AG04449 (cell line): ENCODE measurements around the gene ZBTB26.
"Not testable (repeated sequence)": the region's sequence is repeated elsewhere in the genome, so short reads cannot be mapped to it uniquely, and the experiment has no call there.

Experiments
- CTCF ChIA-PET: fragments of 350-600 bp; formaldehyde crosslinking; extraction: SDS; loops from one replicate; lab custom pipeline; 2021; ENCODE audit warnings: antibody characterized with exemption; lab: Yijun Ruan, JAX
- POLR2A ChIA-PET: fragments of 400-600, 350-600 bp; formaldehyde crosslinking; extraction: SDS; loops from one replicate; lab custom pipeline; 2020; ENCODE audit warnings: antibody characterized with exemption, inconsistent platforms; lab: Yijun Ruan, JAX
- DNase-seq: peaks from one replicate; pipeline ENCODE4 v3.0.0-alpha.2; 2010; ENCODE audit warnings: low read depth, low spot score
- H3K4me3 ChIP-seq: 2 replicates; pipeline ENCODE4 v1.5.1; 2011; ENCODE audit warnings: low read depth, mild to moderate bottlenecking, control low read depth, low read length
- CTCF ChIP-seq: IDR thresholded peaks from one replicate; pipeline ENCODE4 v1.5.1; 2011; ENCODE audit warnings: mild to moderate bottlenecking, moderate library complexity, low read length, control low read depth, inconsistent platforms; ENCODE audit not compliant: insufficient read depth; ENCODE audit errors: missing control alignments

ZBTB26 gene

GRCh38 chr9:122900791-122901190, 30.5 kb downstream of the ZBTB26 start:
- DNase-seq = no peak
- CTCF ChIA-PET = no interaction called here
- H3K4me3 ChIP-seq = no peak overlapping the region; the same call in 1 of the 2 replicates
- POLR2A ChIA-PET = no interaction called here
- no peak for TF ChIP-seq CTCF

GRCh38 chr9:122897969-122898368, 33.3 kb downstream of the ZBTB26 start:
- no peak for TF ChIP-seq CTCF
- ChIA-PET POLR2A (no interaction called here), CTCF (interaction anchor here (3.9 kb wide), 1 partner anchor 93 kb away, joined by 13 read pairs; no protein-coding TSS in a partner anchor)
- H3K4me3 ChIP-seq = no peak overlapping the region
- no peak for DNase-seq

GRCh38 chr9:122888480-122888879, 42.8 kb downstream of the ZBTB26 start:
- no peak for TF ChIP-seq CTCF
- H3K4me3 ChIP-seq = no peak overlapping the region
- ChIA-PET POLR2A (no interaction called here), CTCF (no interaction called here)
- no peak for DNase-seq

- TF ChIP-seq CTCF = no peak
- ChIA-PET CTCF (interaction anchor here (1.2 to 1.8 kb wide), 2 partner anchors 13 to 35 kb away, joined by 3 to 5 read pairs; no protein-coding TSS in a partner anchor), POLR2A (no interaction called here)
- DNase-seq = no peak
- H3K4me3 ChIP-seq = no peak overlapping the region
Measured at GRCh38 chr9:122883125-122883524, 48.2 kb downstream of the ZBTB26 start.

- DNase-seq = no peak
- no peak overlapping the region for H3K4me3 ChIP-seq
- TF ChIP-seq CTCF = no peak
- CTCF ChIA-PET = interaction anchor here (1.2 kb wide), 1 partner anchor 20 kb away, joined by 3 read pairs; no protein-coding TSS in a partner anchor
- POLR2A ChIA-PET = interaction anchor here (1.0 kb wide), 1 partner anchor 25 kb away, joined by 3 read pairs; the partner anchor contains the start of gene RC3H2
Measured at GRCh38 chr9:122879443-122879842, 51.9 kb downstream of the ZBTB26 start.

GRCh38 chr9:122875523-122875922, 55.8 kb downstream of the ZBTB26 start:
- DNase-seq = no peak
- CTCF ChIA-PET = no interaction called here
- POLR2A ChIA-PET = no interaction called here
- TF ChIP-seq CTCF = no peak
- no peak overlapping the region for H3K4me3 ChIP-seq

GRCh38 chr9:122867276-122867675, 64.0 kb downstream of the ZBTB26 start:
- DNase-seq, POLR2A ChIA-PET, CTCF ChIA-PET, H3K4me3 ChIP-seq: not testable (repeated sequence)
